Neuron (in vitro differentiated cells): ENCODE measurements around the gene FER1L5.

Experiments used
- H2AFZ ChIP-seq: one replicate; pipeline ENCODE4 v1.6.1; 2013; ENCODE audit warnings: low read depth, mild to moderate bottlenecking, inconsistent platforms, low read length, moderate library complexity
- H3K27me3 ChIP-seq: one replicate; pipeline ENCODE4 v1.6.1; 2013; ENCODE audit warnings: low read length; ENCODE audit not compliant: insufficient read depth
- H3K36me3 ChIP-seq: one replicate; pipeline ENCODE4 v1.6.1; 2013; ENCODE audit warnings: low read length; ENCODE audit not compliant: insufficient read depth
- H3K4me1 ChIP-seq: one replicate; pipeline ENCODE4 v1.6.1; 2013; ENCODE audit warnings: low read length; ENCODE audit not compliant: insufficient read depth
- H3K4me3 ChIP-seq: 2 replicates; pipeline ENCODE4 v1.5.1; 2013; ENCODE audit warnings: mild to moderate bottlenecking, low read length, moderate library complexity
- H3K9me3 ChIP-seq: one replicate; pipeline ENCODE4 v1.6.1; 2013; ENCODE audit warnings: low read length

Gene FER1L5

DNA sequence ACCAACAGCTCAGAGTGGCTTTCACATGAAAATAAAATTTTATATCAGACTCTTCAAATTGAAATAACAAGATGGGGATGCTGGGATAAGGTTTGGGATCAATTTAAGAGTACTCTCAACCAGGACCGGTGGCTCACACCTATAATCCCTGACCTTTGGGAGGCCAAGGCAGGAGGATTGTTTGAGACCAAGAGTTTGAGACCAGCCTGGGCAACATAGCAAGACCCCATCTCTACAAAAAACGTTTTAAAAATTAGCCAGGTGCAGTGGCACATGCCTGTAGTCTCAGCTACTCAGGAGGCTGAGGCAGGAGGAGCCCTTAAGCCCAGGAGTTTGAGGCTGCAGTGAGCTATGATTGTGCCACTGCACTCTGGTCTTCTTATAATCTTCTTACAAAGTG, 94.7 kb downstream of the FER1L5 start:
- H2AFZ ChIP-seq: no peak overlapping the region
- H3K9me3 ChIP-seq: no peaks in the 10 kb centered on the region
- H3K27me3 ChIP-seq: no peaks in the 10 kb centered on the region
- H3K4me1 ChIP-seq: peaks cover 9% of the 10 kb centered on the region
- H3K36me3 ChIP-seq: peaks cover 41% of the 10 kb centered on the region
- no peak overlapping the region for H3K4me3 ChIP-seq

GRCh38 chr2:96737831-96738230, 95.3 kb downstream of the FER1L5 start:
- H3K4me1 ChIP-seq: peaks cover 9% of the 10 kb centered on the region
- H3K36me3 ChIP-seq: peaks cover 39% of the 10 kb centered on the region
- no peak overlapping the region for H3K4me3 ChIP-seq
- no peaks in the 10 kb centered on the region for H3K27me3 ChIP-seq
- no peak overlapping the region for H2AFZ ChIP-seq
- H3K9me3 ChIP-seq: no peaks in the 10 kb centered on the region

DNA sequence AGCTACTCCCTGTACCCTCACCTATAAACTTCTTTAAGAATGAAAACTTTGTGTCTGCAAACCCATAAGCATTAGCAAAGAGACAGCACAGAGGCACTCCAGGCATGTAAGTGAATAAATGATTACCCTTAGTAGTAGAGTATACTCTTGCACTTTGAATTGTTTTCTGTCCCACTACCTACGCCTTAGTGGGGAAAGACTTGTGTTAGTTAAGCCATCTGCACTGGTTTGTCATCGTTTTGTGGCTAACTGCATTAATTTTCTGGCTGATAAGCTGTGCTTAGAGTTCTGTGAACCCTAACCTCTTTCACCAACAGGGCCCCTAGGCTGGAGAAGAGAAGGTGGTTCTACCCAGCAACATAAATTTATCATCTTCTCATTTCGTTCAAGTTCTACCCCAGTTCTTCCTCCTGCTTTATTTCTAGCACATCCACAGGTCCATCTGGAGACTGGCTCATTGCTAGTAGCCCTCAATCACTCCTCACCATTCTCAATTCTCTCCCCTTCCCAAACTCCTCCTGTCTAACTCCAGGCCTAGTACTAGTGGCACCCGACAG, 96.6 kb downstream of the FER1L5 start:
- H3K4me1 ChIP-seq: peaks cover 9% of the 10 kb centered on the region
- H3K36me3 ChIP-seq: peaks cover 25% of the 10 kb centered on the region
- H3K4me3 ChIP-seq: peak overlapping the region; percentile 75
- H3K9me3 ChIP-seq: no peaks in the 10 kb centered on the region
- peak overlapping the region; percentile 39 for H2AFZ ChIP-seq
- no peaks in the 10 kb centered on the region for H3K27me3 ChIP-seq

GRCh38 chr2:96739633-96740428, 97.3 kb downstream of the FER1L5 start, which contains the start of gene LMAN2L:
Gene LMAN2L (minus strand): TSS chr2:96740064. CDS start chr2:96740040, 24 bp downstream.
- H3K36me3 ChIP-seq: peaks cover 19% of the 10 kb centered on the region
- H3K27me3 ChIP-seq: no peaks in the 10 kb centered on the region
- peaks cover 9% of the 10 kb centered on the region for H3K4me1 ChIP-seq
- peak within 1 kb of the TSS; percentile 75 for H3K4me3 ChIP-seq
- H2AFZ ChIP-seq: peak within 1 kb of the TSS; percentile 67
- no peaks in the 10 kb centered on the region for H3K9me3 ChIP-seq

DNA sequence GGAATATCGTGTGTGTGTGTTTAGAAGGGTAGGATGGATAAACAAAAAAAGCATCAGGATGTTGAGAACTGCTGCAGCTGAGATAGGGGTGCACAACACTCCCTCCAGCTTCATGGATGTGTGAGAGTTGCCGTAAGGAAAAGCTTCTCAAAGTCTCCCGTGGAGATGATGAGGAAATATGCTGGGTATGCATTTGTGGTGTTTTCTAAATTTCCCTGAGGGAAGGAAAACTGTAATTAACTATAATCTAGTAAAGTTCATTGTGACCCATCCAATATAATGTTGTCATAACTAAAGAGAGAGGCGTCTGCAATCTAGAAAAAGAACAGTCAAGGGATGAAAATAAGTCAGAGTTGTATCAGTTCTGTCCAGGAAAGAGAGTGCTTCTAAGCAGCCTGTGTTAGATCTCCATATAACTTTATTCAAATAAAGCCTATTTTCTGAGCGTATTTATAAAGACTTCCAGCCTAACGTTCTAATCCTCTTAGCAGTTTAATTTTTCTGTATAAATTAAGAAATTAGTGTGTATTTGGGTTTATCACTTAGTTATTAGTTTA, 104.6 kb downstream of the FER1L5 start:
- Histone ChIP-seq H3K4me3 (no peak overlapping the region), H3K9me3 (no peaks in the 10 kb centered on the region), H3K4me1 (no peaks in the 10 kb centered on the region), H2AFZ (no peak overlapping the region), H3K27me3 (peaks cover 3% of the 10 kb centered on the region), H3K36me3 (no peaks in the 10 kb centered on the region)

DNA sequence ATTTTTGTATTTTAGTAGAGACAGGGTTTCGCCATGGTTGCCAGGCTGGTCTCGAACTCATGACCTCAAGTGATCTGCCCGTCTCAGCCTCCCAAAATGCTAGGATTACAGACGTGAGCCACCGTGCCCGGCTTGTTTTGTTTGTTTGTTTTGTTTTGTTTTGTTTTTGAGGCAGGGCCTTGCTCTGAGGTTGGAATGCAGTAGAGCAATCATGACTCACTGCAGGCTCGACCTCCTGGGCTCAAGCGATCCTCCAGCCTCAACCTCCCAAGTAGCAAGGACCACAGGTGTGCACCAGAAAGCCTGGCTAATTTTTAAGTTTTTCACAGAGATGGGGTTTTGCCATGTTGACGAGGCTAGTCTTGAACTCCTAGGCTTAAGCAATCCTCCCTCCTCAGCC, 109.2 kb downstream of the FER1L5 start:
- Histone ChIP-seq H3K9me3 (no peaks in the 10 kb centered on the region), H3K36me3 (no peaks in the 10 kb centered on the region), H3K27me3 (peaks cover 3% of the 10 kb centered on the region), H2AFZ (no peak overlapping the region), H3K4me3 (no peak overlapping the region), H3K4me1 (no peaks in the 10 kb centered on the region)

GRCh38 chr2:96753661-96754282, 111.2 kb downstream of the FER1L5 start:
- Histone ChIP-seq H3K4me3 (no peak overlapping the region), H3K27me3 (no peaks in the 10 kb centered on the region), H2AFZ (no peak overlapping the region), H3K4me1 (no peaks in the 10 kb centered on the region), H3K36me3 (no peaks in the 10 kb centered on the region), H3K9me3 (no peaks in the 10 kb centered on the region)

- Histone ChIP-seq H3K9me3 (no peaks in the 10 kb centered on the region), H2AFZ (no peak overlapping the region), H3K27me3 (no peaks in the 10 kb centered on the region)
Observed at GRCh38 chr2:96754317-96754716, 111.8 kb downstream of the FER1L5 start.

More at GRCh38 chr2:96754317-96754716, 111.8 kb downstream of the FER1L5 start:
- no peaks in the 10 kb centered on the region for H3K36me3 ChIP-seq
- no peak overlapping the region for H3K4me3 ChIP-seq
- no peaks in the 10 kb centered on the region for H3K4me1 ChIP-seq
